Endothelial cell of umbilical vein (primary cell): ENCODE results near the gene STPG3.

Source experiments
- CTCF ChIP-seq, 2 donors: IDR thresholded peaks; 1 replicate in 1 of 2; 2 replicates in 1 of 2; pipeline ENCODE4 v1.5.1; 2011; ENCODE audit warnings: low read length in 2 of 2, mild to moderate bottlenecking in 2 of 2, moderate library complexity in 2 of 2, control low read depth in 1 of 2, inconsistent platforms in 1 of 2, low read depth in 1 of 2; ENCODE audit not compliant: insufficient read depth in 1 of 2; ENCODE audit errors: extremely low read depth in 1 of 2
- EZH2 ChIP-seq: IDR thresholded peaks from 2 replicates; pipeline ENCODE4 v1.6.1; 2012; ENCODE audit warnings: borderline replicate concordance, low read depth, mild to moderate bottlenecking, moderate library complexity, low read length, inconsistent platforms; ENCODE audit not compliant: severe bottlenecking
- MAX ChIP-seq: IDR thresholded peaks from 2 replicates; pipeline ENCODE4 v1.6.1; 2011; ENCODE audit not compliant: insufficient read depth, insufficient read length
- POLR2A ChIP-seq: IDR thresholded peaks from 2 replicates; pipeline ENCODE4 v1.6.1; 2012; ENCODE audit warnings: low read depth, mild to moderate bottlenecking, control low read depth, low read length
- POLR2AphosphoS5 ChIP-seq: IDR thresholded peaks from 2 replicates; pipeline ENCODE4 v1.6.1; 2012; ENCODE audit warnings: low read depth, mild to moderate bottlenecking, control low read depth, low read length, moderate library complexity; ENCODE audit not compliant: insufficient read depth

- TF ChIP-seq CTCF (IDR thresholded peaks at IDR 0.05; ENCODE audit: extremely low read depth in 1 of 2, insufficient read depth in 1 of 2, low read depth in 1 of 2, low read length in 2 of 2) (no peak), POLR2A (no peak), MAX (no peak), POLR2AphosphoS5 (no peak), EZH2 (no peak)
Measured at GRCh38 chr9:137229903-137230704, 21.0 kb upstream of the STPG3 start.
